ENCODE data around the gene INSIG1. TPM values are rescaled to one million over a fixed set of nuclear protein-coding genes. Genes with fewer than 3 reads are reported as not detected.

Gene INSIG1
- total and polyA plus RNA-seq, 2 of the 4 experiments (the other 2 are of a cell fraction): 19.0 to 26.0 TPM

DNA sequence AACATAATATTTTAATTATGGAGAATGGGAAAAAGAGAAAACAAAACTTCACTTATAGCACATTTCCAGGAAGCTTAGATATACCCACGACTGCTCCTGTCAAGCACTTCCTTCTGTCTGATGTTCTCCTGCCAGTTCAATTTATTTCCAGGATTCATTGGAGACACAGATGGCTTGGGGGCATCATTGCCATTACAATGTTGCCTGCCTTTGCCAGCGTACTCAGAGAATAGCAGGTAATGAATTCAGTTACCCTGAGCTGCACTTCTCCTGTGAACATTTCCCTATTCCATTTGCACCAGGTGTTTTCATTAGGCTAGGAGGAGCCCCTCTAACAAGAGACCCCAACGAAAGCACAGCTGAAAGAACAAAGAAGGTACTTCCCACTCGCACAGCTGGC is 33.7 kb downstream of the INSIG1 start:
- no peak overlapping the region for H3K27ac ChIP-seq (ENCODE audit: insufficient read depth, low read length)
- no peak overlapping the region for H4K91ac ChIP-seq (ENCODE audit: insufficient read depth, low read depth, low read length)
- no peak overlapping the region for H3K4me2 ChIP-seq (ENCODE audit: low read depth, low read length)
- H3K23ac ChIP-seq (ENCODE audit: low read depth, low read length): no peak overlapping the region
- BruUV-seq (replicated peaks): no TSS peak
- no peaks in the 10 kb centered on the region for H3K36me3 ChIP-seq (ENCODE audit: control insufficient read depth, insufficient read depth, low read length)
- in situ Hi-C loops (cut with MboI; ENCODE audit: low sequenced_read_pairs) (no loop called here), dilution Hi-C loops (cut with HindIII; ENCODE audit: low sequenced_read_pairs, unreplicated experiment) (no loop called here), intact Hi-C loops (cut with micrococcal nuclease) (no loop called here)
- no peak for ATAC-seq (ENCODE audit: low read depth)
- no peak overlapping the region for H2AFZ ChIP-seq (replicated peaks; ENCODE audit: low read length, poor library complexity)
- TF ChIP-seq BHLHE40 (IDR thresholded peaks at IDR 0.05; ENCODE audit: low read depth, low read length): no peak
- TF ChIP-seq RAD21 (IDR thresholded peaks at IDR 0.05; ENCODE audit: low read length): no peak
- TF ChIP-seq, protein P1, sequence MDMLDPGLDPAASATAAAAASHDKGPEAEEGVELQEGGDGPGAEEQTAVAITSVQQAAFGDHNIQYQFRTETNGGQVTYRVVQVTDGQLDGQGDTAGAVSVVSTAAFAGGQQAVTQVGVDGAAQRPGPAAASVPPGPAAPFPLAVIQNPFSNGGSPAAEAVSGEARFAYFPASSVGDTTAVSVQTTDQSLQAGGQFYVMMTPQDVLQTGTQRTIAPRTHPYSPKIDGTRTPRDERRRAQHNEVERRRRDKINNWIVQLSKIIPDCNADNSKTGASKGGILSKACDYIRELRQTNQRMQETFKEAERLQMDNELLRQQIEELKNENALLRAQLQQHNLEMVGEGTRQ (IDR thresholded peaks at IDR 0.05; ENCODE audit: low read depth, low read length): no peak
- no peak for TF ChIP-seq MAZ (IDR thresholded peaks at IDR 0.05; ENCODE audit: borderline replicate concordance, low read depth, low read length)
- TF ChIP-seq FOS (IDR thresholded peaks at IDR 0.05; ENCODE audit: low read depth, low read length): no peak
- no peak for TF ChIP-seq RCOR1 (IDR thresholded peaks at IDR 0.05; ENCODE audit: insufficient replicate concordance, low read length)
- no peak for TF ChIP-seq MAFK (IDR thresholded peaks at IDR 0.05; ENCODE audit: low read depth, low read length)
- no peak for TF ChIP-seq CEBPB (IDR thresholded peaks at IDR 0.05; ENCODE audit: low read depth, low read length)
- TF ChIP-seq, protein P2, sequence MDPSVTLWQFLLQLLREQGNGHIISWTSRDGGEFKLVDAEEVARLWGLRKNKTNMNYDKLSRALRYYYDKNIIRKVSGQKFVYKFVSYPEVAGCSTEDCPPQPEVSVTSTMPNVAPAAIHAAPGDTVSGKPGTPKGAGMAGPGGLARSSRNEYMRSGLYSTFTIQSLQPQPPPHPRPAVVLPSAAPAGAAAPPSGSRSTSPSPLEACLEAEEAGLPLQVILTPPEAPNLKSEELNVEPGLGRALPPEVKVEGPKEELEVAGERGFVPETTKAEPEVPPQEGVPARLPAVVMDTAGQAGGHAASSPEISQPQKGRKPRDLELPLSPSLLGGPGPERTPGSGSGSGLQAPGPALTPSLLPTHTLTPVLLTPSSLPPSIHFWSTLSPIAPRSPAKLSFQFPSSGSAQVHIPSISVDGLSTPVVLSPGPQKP (IDR thresholded peaks at IDR 0.05; ENCODE audit: borderline replicate concordance, low read depth, low read length): no peak
- TF ChIP-seq CHD1 (IDR thresholded peaks at IDR 0.05; ENCODE audit: low read depth, low read length): no peak
- TF ChIP-seq MXI1 (IDR thresholded peaks at IDR 0.05; ENCODE audit: borderline replicate concordance, low read depth, low read length): no peak
- no peak for TF ChIP-seq POLR2A (IDR thresholded peaks at IDR 0.05; ENCODE audit: low read depth, low read length)
- no peak for TF ChIP-seq SMC3 (IDR thresholded peaks at IDR 0.05; ENCODE audit: low read depth, low read length)
- TF ChIP-seq CTCF (conservative IDR thresholded peaks at IDR 0.05; ENCODE audit: low read depth, low read length): no peak
- TF ChIP-seq NFE2L2 (IDR thresholded peaks at IDR 0.05; ENCODE audit: low read depth, low read length): no peak
- TF ChIP-seq RFX5 (IDR thresholded peaks at IDR 0.05; ENCODE audit: low read depth, low read length): no peak
- H3K27me3 ChIP-seq (ENCODE audit: control insufficient read depth, insufficient read depth, low read length): peaks cover 4% of the 10 kb centered on the region; the same call in 1 of the 2 replicates
- H4K5ac ChIP-seq (ENCODE audit: low read depth, low read length): no peak overlapping the region
- CTCF ChIA-PET: interaction anchor here (0.6 kb wide), 1 partner anchor 323 kb away, joined by 10 read pairs; no protein-coding TSS in a partner anchor
- WGBS, 2 experiments (ENCODE audit: extremely low coverage in 2 of 2, insufficient read length in 1 of 2): no CpG with 5 or more reads among the region's 4 CpGs
- H2BK5ac ChIP-seq (ENCODE audit: low read depth, low read length, poor library complexity, severe bottlenecking): no peak overlapping the region
- H4K8ac ChIP-seq (ENCODE audit: low read depth in 2 of 2, low read length in 2 of 2): no peak overlapping the region
- no peaks in the 10 kb centered on the region for H3K9me1 ChIP-seq (ENCODE audit: insufficient read depth, low read length)
- no peak overlapping the region for H2AK5ac ChIP-seq (ENCODE audit: low read depth, low read length)
- no peak overlapping the region for H3K18ac ChIP-seq (ENCODE audit: low read depth, low read length)
- H3K56ac ChIP-seq (ENCODE audit: extremely low read depth, insufficient read depth, low read length): no peak overlapping the region
- no peak overlapping the region for H2BK15ac ChIP-seq (ENCODE audit: low read depth, low read length)
- H2BK120ac ChIP-seq (ENCODE audit: low read depth, low read length): no peak overlapping the region
- H3K4me1 ChIP-seq (ENCODE audit: control insufficient read depth, insufficient read depth, low read length): no peaks in the 10 kb centered on the region
- no peak overlapping the region for H3K4ac ChIP-seq (ENCODE audit: low read depth, low read length)
- POLR2A ChIA-PET (ENCODE audit: unreplicated experiment): no interaction called here
- no peaks in the 10 kb centered on the region for H3K9me3 ChIP-seq (ENCODE audit: control insufficient read depth, insufficient read depth, low read length)
- no peak overlapping the region for H3K9ac ChIP-seq (ENCODE audit: low read depth, low read length)
- H4K20me1 ChIP-seq (ENCODE audit: insufficient read depth, low read length): no peaks in the 10 kb centered on the region
- H2BK20ac ChIP-seq (ENCODE audit: low read depth, low read length): no peak overlapping the region
- H2AK9ac ChIP-seq (replicated peaks; ENCODE audit: low read depth, low read length, poor library complexity): no peak overlapping the region
- DNase-seq: no peak
- H3K14ac ChIP-seq (replicated peaks; ENCODE audit: low read depth, low read length): no peak overlapping the region
- no peaks in the 10 kb centered on the region for H3K79me1 ChIP-seq (ENCODE audit: low read depth in 1 of 2, low read length in 2 of 2)
- H3K4me3 ChIP-seq (ENCODE audit: insufficient read depth, low read depth, low read length): no peak overlapping the region

Measured in IMR-90 (cell line).